ENCODE results near the gene IL6R. TPM values are rescaled to one million over a fixed set of nuclear protein-coding genes. Genes with fewer than 3 reads are reported as not detected.
"Not testable (repeated sequence)": the region's sequence is repeated elsewhere in the genome, so short reads cannot be mapped to it uniquely, and the experiment has no call there.

IL6R gene
- total RNA-seq, 2 donors from 2014 or later, result 32.9 to 51.4 TPM

GRCh38 chr1:154468535-154469250 lies 63.5 kb downstream of the IL6R start:
- intact Hi-C loops (cut with DNase I, micrococcal nuclease), result no loop called here
- no peak for DNase-seq
- no peak for ATAC-seq

GRCh38 chr1:154469844-154470560 lies 64.9 kb downstream of the IL6R start:
- intact Hi-C loops (cut with DNase I, micrococcal nuclease), result no loop called here
- DNase-seq (no peak), ATAC-seq (peak; percentile 8)

- intact Hi-C loops (cut with DNase I, micrococcal nuclease), result no loop called here
- ATAC-seq (peak; percentile 68), DNase-seq (no peak)
Measured at GRCh38 chr1:154471304-154471703, 66.2 kb downstream of the IL6R start.

GRCh38 chr1:154474802-154475201 lies 69.7 kb downstream of the IL6R start:
- intact Hi-C loops (cut with DNase I, micrococcal nuclease), result loop anchor here in 1 of 2 donors (5.0 kb wide), 1 partner anchor 407 kb away; no protein-coding TSS in a partner anchor
- ATAC-seq, result peak; percentile 67
- DNase-seq, result peak; percentile 86 to 94

GRCh38 chr1:154476791-154477190 lies 71.6 kb downstream of the IL6R start:
- DNase-seq (no peak), ATAC-seq (peak; percentile 28)
- intact Hi-C loops (cut with DNase I, micrococcal nuclease), result loop anchor here in 1 of 2 donors (5.0 kb wide), 1 partner anchor 406 kb away; no protein-coding TSS in a partner anchor

- DNase-seq, result peak; percentile 63 to 88
- intact Hi-C loops (cut with DNase I, micrococcal nuclease), result loop anchor here in 1 of 2 donors (5.0 kb wide), 1 partner anchor 404 kb away; no protein-coding TSS in a partner anchor
- ATAC-seq, result peak; percentile 82
Measured at GRCh38 chr1:154478013-154478412, 72.9 kb downstream of the IL6R start.

GRCh38 chr1:154478639-154479038 lies 73.5 kb downstream of the IL6R start:
- DNase-seq, result no peak
- intact Hi-C loops (cut with DNase I, micrococcal nuclease), result loop anchor here in 1 of 2 donors (5.0 kb wide), 1 partner anchor 404 kb away; no protein-coding TSS in a partner anchor
- ATAC-seq, result peak; percentile 48

- intact Hi-C loops (cut with DNase I, micrococcal nuclease), result loop anchor here in 1 of 2 donors (5.0 to 10.0 kb wide), 3 partner anchors 65 to 402 kb away; partner anchors contain the start of gene KCNN3
- no peak for DNase-seq
- ATAC-seq, result peak; percentile 31
Measured at GRCh38 chr1:154479764-154480421, 74.8 kb downstream of the IL6R start.

GRCh38 chr1:154481053-154481452 lies 75.9 kb downstream of the IL6R start:
- intact Hi-C loops (cut with DNase I, micrococcal nuclease), result loop anchor here in 1 of 2 donors (5.0 to 10.0 kb wide), 2 partner anchors 64 to 391 kb away; partner anchors contain the start of gene KCNN3
- DNase-seq (no peak), ATAC-seq (no peak)

- no peak for DNase-seq
- ATAC-seq, result peak; percentile 14
- intact Hi-C loops (cut with DNase I, micrococcal nuclease), result loop anchor here in 1 of 2 donors (5.0 to 10.0 kb wide), 2 partner anchors 61 to 388 kb away; partner anchors contain the start of gene KCNN3
Measured at GRCh38 chr1:154483941-154484803, 79.0 kb downstream of the IL6R start.

GRCh38 chr1:154485106-154485505 lies 80.0 kb downstream of the IL6R start:
- DNase-seq, result no peak
- no peak for ATAC-seq
- intact Hi-C loops (cut with DNase I, micrococcal nuclease), result loop anchor here in 1 of 2 donors (10.0 kb wide), 1 partner anchor 60 kb away; no protein-coding TSS in a partner anchor

GRCh38 chr1:154485910-154486496 lies 80.9 kb downstream of the IL6R start:
- intact Hi-C loops (cut with DNase I, micrococcal nuclease), result loop anchor here in 1 of 2 donors (10.0 kb wide), 1 partner anchor 59 kb away; no protein-coding TSS in a partner anchor
- DNase-seq, result no peak
- no peak for ATAC-seq

GRCh38 chr1:154486756-154487155 lies 81.6 kb downstream of the IL6R start:
- not testable (repeated sequence) for DNase-seq, ATAC-seq
- intact Hi-C loops (cut with DNase I, micrococcal nuclease), result loop anchor here in 1 of 2 donors (10.0 kb wide), 1 partner anchor 58 kb away; no protein-coding TSS in a partner anchor

- ATAC-seq, result no peak
- intact Hi-C loops (cut with DNase I, micrococcal nuclease), result loop anchor here in 1 of 2 donors (10.0 kb wide), 1 partner anchor 56 kb away; no protein-coding TSS in a partner anchor
- no peak for DNase-seq
Measured at GRCh38 chr1:154488922-154489321, 83.8 kb downstream of the IL6R start.

GRCh38 chr1:154489695-154490274 lies 84.6 kb downstream of the IL6R start:
- DNase-seq, result no peak
- intact Hi-C loops (cut with DNase I, micrococcal nuclease), result loop anchor here in 1 of 2 donors (10.0 kb wide), 1 partner anchor 55 kb away; no protein-coding TSS in a partner anchor
- no peak for ATAC-seq

- intact Hi-C loops (cut with DNase I, micrococcal nuclease), result no loop called here
Measured at GRCh38 chr1:154490317-154490716, 85.2 kb downstream of the IL6R start.

GRCh38 chr1:154492115-154492514 lies 87.0 kb downstream of the IL6R start:
- no peak for DNase-seq
- intact Hi-C loops (cut with DNase I, micrococcal nuclease), result no loop called here
- no peak for ATAC-seq

More at GRCh38 chr1:154490317-154490716, 85.2 kb downstream of the IL6R start:
- ATAC-seq (no peak), DNase-seq (no peak)

All from left colon (tissue), 2 donors.